Lower leg skin (tissue), 4 donors: Measurements from ENCODE around the gene WWC1. TPM values are rescaled to one million over a fixed set of nuclear protein-coding genes. Genes with fewer than 3 reads are reported as not detected.

Source experiments
- DNase-seq, 2 donors: peaks; one replicate each; pipeline ENCODE4 v3.0.0-alpha.2; 2019; ENCODE audit warnings: low spot score in 2 of 2
- H3K4me3 ChIP-seq: fragments of 200-600 bp; sonication (generic); 2 replicates; pipeline ENCODE4 v1.5.1; 2017; ENCODE audit warnings: mild to moderate bottlenecking, low read depth; ENCODE audit not compliant: poor library complexity, severe bottlenecking
- CTCF ChIP-seq, 3 donors: fragments of 450-650 bp; IDR thresholded peaks; one replicate each; pipeline ENCODE4 v1.5.1; 2016; ENCODE audit warnings: antibody characterized with exemption in 3 of 3, mild to moderate bottlenecking in 3 of 3, moderate library complexity in 2 of 3
- POLR2A ChIP-seq, 2 donors: fragments of 450-650 bp; IDR thresholded peaks; one replicate each; pipeline ENCODE4 v1.6.1; 2016 to 2017; ENCODE audit warnings: antibody characterized with exemption in 2 of 2, mild to moderate bottlenecking in 1 of 2, moderate library complexity in 1 of 2
- WGBS, 2 donors: methylation state at CpG; one replicate each; pipeline ENCODE4 v1.1.5; 2018; 5-methylcytosine and 5-hydroxymethylcytosine counted together
- intact Hi-C: fragments of 100-400 bp; cut with DNase I; formaldehyde crosslinking; loops from one replicate; pipeline ENCODE4 v1.15.0; 2023; ENCODE audit warnings: low total_unique reads
- total RNA-seq, 4 donors: library from RNA; depleted of rRNA; stranded (reverse); fragments of >200 nt; gene quantifications; one replicate each; pipeline ENCODE4 v1.1.0, GENCODE V29; 2016

WWC1 gene
- total RNA-seq, 4 donors from 2014 or later, result 23.5 to 57.0 (median 30.0) TPM

DNA sequence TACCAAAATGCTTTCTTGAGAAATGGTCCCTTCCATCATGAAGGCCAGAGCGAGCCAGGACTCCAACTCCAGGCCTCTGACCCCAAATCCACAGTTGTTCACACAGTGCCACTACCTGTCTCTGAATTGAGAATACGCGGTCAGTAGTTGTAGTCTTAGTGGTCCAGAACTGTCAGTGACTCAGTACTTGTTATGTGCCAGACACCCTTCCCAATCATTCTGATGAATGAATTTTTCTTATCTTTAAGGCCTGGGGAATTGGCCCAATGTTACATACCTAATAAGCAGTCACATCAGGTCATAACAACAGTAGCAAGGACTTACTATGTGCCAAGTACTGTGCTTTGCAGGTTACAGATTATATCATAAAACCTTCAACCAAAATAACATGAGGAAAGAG lies 122.2 kb downstream of the WWC1 start:
- TF ChIP-seq POLR2A (IDR thresholded peaks at IDR 0.05) (no peak), CTCF (IDR thresholded peaks at IDR 0.05) (no peak)
- WGBS, 2 donors, result 95 to 100% methylated on average over 3 of the region's 3 CpGs
- H3K4me3 ChIP-seq, result no peak overlapping the region
- intact Hi-C loops, result no loop called here
- no peak for DNase-seq

DNA sequence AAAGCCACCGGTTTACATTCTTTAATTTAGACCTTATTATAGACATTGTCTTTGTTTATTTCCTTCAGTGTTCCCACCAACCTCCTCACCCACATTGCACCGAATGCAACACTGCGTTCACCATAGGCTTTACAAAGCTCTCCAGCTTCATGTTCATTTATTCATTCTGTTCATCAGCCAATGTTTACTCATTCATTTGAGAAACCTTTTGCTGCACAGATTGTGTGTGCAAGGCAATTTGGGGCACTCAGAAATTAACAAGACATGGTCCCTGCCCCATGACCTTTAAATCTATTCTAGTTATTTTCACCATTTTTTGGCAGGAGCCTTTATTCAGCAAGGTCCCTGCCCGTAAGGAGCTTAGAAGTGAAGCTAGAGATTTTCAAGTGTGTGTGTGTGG lies 124.0 kb downstream of the WWC1 start:
- 72 to 80% methylated on average over 4 of the region's 4 CpGs for WGBS, 2 donors
- DNase-seq, result no peak
- intact Hi-C loops, result no loop called here
- no peak overlapping the region for H3K4me3 ChIP-seq
- TF ChIP-seq CTCF (IDR thresholded peaks at IDR 0.05) (no peak), POLR2A (IDR thresholded peaks at IDR 0.05) (no peak)

- 82 to 90% methylated on average over 6 of the region's 6 CpGs for WGBS, 2 donors
- no peak for TF ChIP-seq CTCF (IDR thresholded peaks at IDR 0.05)
- TF ChIP-seq POLR2A (IDR thresholded peaks at IDR 0.05), result no peak
- no peak overlapping the region for H3K4me3 ChIP-seq
- no peak for DNase-seq
- intact Hi-C loops, result no loop called here
Observed at GRCh38 chr5:168415971-168416370, 124.5 kb downstream of the WWC1 start.

- TF ChIP-seq POLR2A (IDR thresholded peaks at IDR 0.05) (no peak), CTCF (IDR thresholded peaks at IDR 0.05) (no peak)
- 75 to 76% methylated on average over 10 of the region's 10 CpGs for WGBS, 2 donors
- H3K4me3 ChIP-seq, result no peak overlapping the region
- intact Hi-C loops, result no loop called here
- DNase-seq, result no peak
Observed at GRCh38 chr5:168417731-168418429, 126.4 kb downstream of the WWC1 start.

- DNase-seq, result no peak
- no peak for TF ChIP-seq CTCF (IDR thresholded peaks at IDR 0.05)
- TF ChIP-seq POLR2A (IDR thresholded peaks at IDR 0.05), result no peak
- 89 to 90% methylated on average over 9 of the region's 9 CpGs for WGBS, 2 donors
- intact Hi-C loops, result no loop called here
- no peak overlapping the region for H3K4me3 ChIP-seq
Observed at GRCh38 chr5:168420461-168420860, 129.0 kb downstream of the WWC1 start.

GRCh38 chr5:168422431-168422830 lies 131.0 kb downstream of the WWC1 start:
- TF ChIP-seq POLR2A (IDR thresholded peaks at IDR 0.05) (no peak), CTCF (IDR thresholded peaks at IDR 0.05) (no peak)
- no peak for DNase-seq
- intact Hi-C loops, result no loop called here
- no peak overlapping the region for H3K4me3 ChIP-seq
- 69 to 85% methylated on average over 4 of the region's 4 CpGs for WGBS, 2 donors
